Prostate gland (tissue), 2 donors: ENCODE measurements around the gene BPTF. TPM values are rescaled to one million over a fixed set of nuclear protein-coding genes. Genes with fewer than 3 reads are reported as not detected.
"Not testable (repeated sequence)": the region's sequence is repeated elsewhere in the genome, so short reads cannot be mapped to it uniquely, and the experiment has no call there.

Experiments
- DNase-seq: peaks from one replicate; pipeline ENCODE4 v3.0.0-alpha.2; 2019; ENCODE audit warnings: low spot score
- H3K27ac ChIP-seq, 2 donors: fragments of 200-600 bp; sonication (generic); 2 replicates each; pipeline ENCODE4 v1.5.1; 2017 to 2019
- H3K27me3 ChIP-seq: fragments of 200-600 bp; sonication (generic); replicated peaks from 2 replicates; pipeline ENCODE4 v1.5.1; 2019; ENCODE audit not compliant: insufficient read depth
- H3K36me3 ChIP-seq, 2 donors: fragments of 200-600 bp; sonication (generic); 1 replicate in 1 of 2; 2 replicates in 1 of 2; pipeline versions ENCODE4 v1.5.1 to v1.8.1; 2017 to 2019
- H3K4me1 ChIP-seq: fragments of 200-600 bp; sonication (generic); replicated peaks from 2 replicates; pipeline ENCODE4 v1.5.1; 2019
- H3K4me3 ChIP-seq, 2 donors: fragments of 200-600 bp; sonication (generic); 2 replicates each; pipeline ENCODE4 v1.5.1; 2017 to 2019
- H3K9me3 ChIP-seq: fragments of 200-600 bp; sonication (generic); 2 replicates; pipeline ENCODE4 v1.5.1; 2017
- POLR2A ChIP-seq: fragments of 450-650 bp; IDR thresholded peaks from one replicate; pipeline ENCODE4 v1.6.1; 2016; ENCODE audit warnings: antibody characterized with exemption, mild to moderate bottlenecking
- POLR2AphosphoS5 ChIP-seq: sonication (generic); formaldehyde crosslinking; IDR thresholded peaks from one replicate; pipeline ENCODE4 v1.6.1; 2017; ENCODE audit warnings: antibody characterized with exemption
- WGBS: methylation state at CpG from one replicate; pipeline ENCODE4 v1.1.5; 2018; 5-methylcytosine and 5-hydroxymethylcytosine counted together
- intact Hi-C: fragments of 100-400 bp; cut with DNase I; formaldehyde crosslinking; loops from one replicate; pipeline ENCODE4 v1.14.2; 2022
- total RNA-seq, 2 donors: library from RNA; depleted of rRNA; stranded (reverse); fragments of >200 nt; gene quantifications; one replicate each; pipeline ENCODE4 v1.1.0, GENCODE V29; 2016
- TF ChIP-seq, protein P1 (sequence below), 4 experiments: fragments of 200-600 bp in 2 of 4; fragments of 450-650 bp in 2 of 4; sonication (generic) in 2 of 4; IDR thresholded peaks; 1 replicate in 3 of 4; 2 replicates in 1 of 4; pipeline ENCODE4 v1.5.1; 2016 to 2019; ENCODE audit warnings: antibody characterized with exemption in 4 of 4, mild to moderate bottlenecking in 2 of 4, moderate library complexity in 2 of 4

The BPTF gene
- total RNA-seq, 2 donors from 2014 or later, result 70.5 to 138 TPM

DNA sequence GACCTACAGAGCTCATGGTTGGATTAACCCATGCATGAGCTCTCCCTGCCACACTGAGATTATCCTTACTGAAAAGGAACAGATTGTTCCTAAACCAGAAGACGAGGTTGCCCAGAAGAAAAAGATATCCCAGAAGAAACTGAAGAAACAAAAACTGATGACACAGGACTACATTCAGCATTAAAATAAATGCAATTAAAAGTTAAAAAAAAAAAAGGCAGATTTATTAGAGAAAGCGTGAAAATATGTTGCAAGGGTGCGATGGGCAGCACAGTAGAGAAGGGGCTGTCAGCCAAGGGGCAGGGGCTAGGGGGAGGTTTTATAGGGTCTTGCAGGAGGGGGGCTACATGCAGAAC is 40.2 kb upstream of the BPTF start:
- Histone ChIP-seq H3K27me3 (no peaks in the 10 kb centered on the region), H3K4me1 (no peaks in the 10 kb centered on the region), H3K4me3 (no peak overlapping the region), H3K36me3 (no peaks in the 10 kb centered on the region), H3K9me3 (no peaks in the 10 kb centered on the region), H3K27ac (no peak overlapping the region)
- TF ChIP-seq POLR2A (no peak), POLR2AphosphoS5 (no peak)
- TF ChIP-seq, protein P1, sequence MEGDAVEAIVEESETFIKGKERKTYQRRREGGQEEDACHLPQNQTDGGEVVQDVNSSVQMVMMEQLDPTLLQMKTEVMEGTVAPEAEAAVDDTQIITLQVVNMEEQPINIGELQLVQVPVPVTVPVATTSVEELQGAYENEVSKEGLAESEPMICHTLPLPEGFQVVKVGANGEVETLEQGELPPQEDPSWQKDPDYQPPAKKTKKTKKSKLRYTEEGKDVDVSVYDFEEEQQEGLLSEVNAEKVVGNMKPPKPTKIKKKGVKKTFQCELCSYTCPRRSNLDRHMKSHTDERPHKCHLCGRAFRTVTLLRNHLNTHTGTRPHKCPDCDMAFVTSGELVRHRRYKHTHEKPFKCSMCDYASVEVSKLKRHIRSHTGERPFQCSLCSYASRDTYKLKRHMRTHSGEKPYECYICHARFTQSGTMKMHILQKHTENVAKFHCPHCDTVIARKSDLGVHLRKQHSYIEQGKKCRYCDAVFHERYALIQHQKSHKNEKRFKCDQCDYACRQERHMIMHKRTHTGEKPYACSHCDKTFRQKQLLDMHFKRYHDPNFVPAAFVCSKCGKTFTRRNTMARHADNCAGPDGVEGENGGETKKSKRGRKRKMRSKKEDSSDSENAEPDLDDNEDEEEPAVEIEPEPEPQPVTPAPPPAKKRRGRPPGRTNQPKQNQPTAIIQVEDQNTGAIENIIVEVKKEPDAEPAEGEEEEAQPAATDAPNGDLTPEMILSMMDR (IDR thresholded peaks at IDR 0.05), result no peak
- WGBS, result 92% methylated on average over 3 of the region's 3 CpGs
- no peak for DNase-seq
- intact Hi-C loops, result no loop called here

DNA sequence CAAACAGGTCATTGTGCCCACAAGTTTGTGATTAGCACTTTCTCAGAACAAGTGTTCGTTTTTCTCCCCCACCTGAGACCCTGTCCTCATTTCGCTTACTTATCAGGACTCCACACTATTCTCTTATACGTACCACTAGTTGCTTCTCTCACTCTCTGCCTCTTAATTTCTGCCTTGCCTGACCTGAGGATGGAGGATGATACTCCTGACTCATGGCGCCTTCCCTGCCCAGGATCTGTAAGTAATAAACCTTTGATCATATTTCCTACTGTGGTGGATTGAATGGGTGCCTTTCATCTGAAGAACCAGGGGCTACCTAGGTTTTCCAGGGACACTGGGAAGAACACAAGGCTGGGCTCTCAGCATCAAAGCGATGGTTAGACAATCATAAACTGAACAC is 39.8 kb upstream of the BPTF start:
- WGBS, result 89% methylated on average over 5 of the region's 5 CpGs
- Histone ChIP-seq H3K27me3 (no peaks in the 10 kb centered on the region), H3K4me3 (no peak overlapping the region), H3K4me1 (no peaks in the 10 kb centered on the region), H3K27ac (no peak overlapping the region), H3K9me3 (no peaks in the 10 kb centered on the region), H3K36me3 (no peaks in the 10 kb centered on the region)
- intact Hi-C loops, result no loop called here
- TF ChIP-seq POLR2AphosphoS5 (no peak), POLR2A (no peak)
- TF ChIP-seq, protein P1 (IDR thresholded peaks at IDR 0.05), result no peak
- DNase-seq, result no peak

DNA sequence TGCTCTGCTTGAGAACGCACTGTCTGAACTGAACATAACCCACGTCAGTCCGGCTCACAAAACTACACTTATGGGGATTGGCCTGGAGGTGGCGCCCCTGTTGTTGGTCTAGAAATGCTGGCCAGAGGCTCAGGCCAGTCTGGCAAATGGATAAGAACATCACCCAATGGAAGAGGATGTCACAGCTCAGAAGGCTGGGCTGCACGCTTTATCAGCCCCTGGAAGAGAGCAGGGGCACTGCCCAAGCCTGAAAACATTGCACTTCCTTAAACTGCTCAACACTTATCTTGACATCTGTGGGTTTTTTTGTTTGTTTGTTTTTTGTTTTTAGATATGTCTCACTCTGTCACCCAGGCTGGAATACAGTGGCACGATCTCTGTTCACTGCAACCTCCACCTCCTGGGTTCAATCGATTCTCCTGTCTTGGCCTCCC is 24.8 kb upstream of the BPTF start:
- intact Hi-C loops, result no loop called here
- Histone ChIP-seq H3K27me3 (no peaks in the 10 kb centered on the region), H3K4me1 (no peaks in the 10 kb centered on the region), H3K27ac (no peak overlapping the region), H3K9me3 (no peaks in the 10 kb centered on the region), H3K4me3 (no peak overlapping the region), H3K36me3 (no peaks in the 10 kb centered on the region)
- no peak for TF ChIP-seq POLR2A
- TF ChIP-seq POLR2AphosphoS5, result peak; percentile 27
- TF ChIP-seq, protein P1 (IDR thresholded peaks at IDR 0.05), result peak in 3 of 4 experiments; percentile 10 to 54 (median 35)
- WGBS, result 57% methylated on average over 7 of the region's 7 CpGs
- DNase-seq, result peak; percentile 57

DNA sequence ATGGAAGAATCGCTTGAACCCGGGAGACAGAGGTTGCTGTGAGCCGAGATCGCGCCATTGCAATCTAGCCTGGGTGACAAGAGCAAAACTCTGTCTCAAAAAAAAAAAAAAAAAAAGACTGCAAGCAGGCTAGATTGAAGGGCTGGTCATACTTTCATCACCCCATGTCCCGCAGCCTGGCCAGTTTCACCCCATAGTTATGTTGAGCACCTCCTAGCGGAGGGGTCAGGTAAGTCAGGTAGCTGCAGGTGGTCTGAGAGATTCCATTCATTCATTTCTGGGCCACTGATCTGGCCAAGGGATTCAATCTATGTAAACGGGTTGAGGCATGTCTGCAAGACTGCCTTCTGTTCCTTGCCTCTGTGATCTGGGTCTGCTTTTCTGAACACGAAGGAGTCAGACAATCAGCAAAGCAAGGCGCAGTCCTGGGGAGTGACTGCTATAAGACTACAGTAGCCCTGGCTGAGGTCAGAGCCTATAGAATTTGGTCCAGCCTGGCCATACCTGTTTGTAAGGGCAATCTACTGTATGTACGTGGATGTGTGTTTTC is 23.6 kb upstream of the BPTF start:
- TF ChIP-seq, protein P1 (IDR thresholded peaks at IDR 0.05), result no peak
- TF ChIP-seq POLR2AphosphoS5 (no peak), POLR2A (no peak)
- Histone ChIP-seq H3K27ac (no peak overlapping the region), H3K4me3 (no peak overlapping the region), H3K9me3 (no peaks in the 10 kb centered on the region), H3K27me3 (no peaks in the 10 kb centered on the region), H3K4me1 (no peaks in the 10 kb centered on the region), H3K36me3 (no peaks in the 10 kb centered on the region)
- DNase-seq, result no peak
- intact Hi-C loops, result no loop called here
- WGBS, result 80% methylated on average over 11 of the region's 11 CpGs

DNA sequence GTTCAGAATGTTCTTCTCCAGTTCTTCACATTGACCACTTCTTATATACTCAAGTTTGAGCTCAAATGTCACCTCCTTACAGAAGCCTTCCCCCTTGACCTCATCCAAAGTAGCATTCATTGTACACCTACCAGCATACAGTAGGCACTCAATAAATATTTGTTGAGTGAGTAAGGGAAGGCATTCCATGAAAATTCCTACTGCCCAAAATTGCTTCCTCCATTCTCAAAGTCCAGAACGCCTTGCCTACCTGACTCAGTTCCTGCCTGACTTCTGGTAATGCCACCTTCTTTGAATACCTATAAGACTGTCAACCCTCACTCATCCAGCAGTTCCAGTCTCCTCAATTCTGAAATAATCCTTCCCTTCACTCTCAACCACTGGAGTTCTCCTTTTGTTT is 14.8 kb upstream of the BPTF start:
- H3K27ac ChIP-seq, result no peak overlapping the region
- H3K27me3 ChIP-seq, result no peaks in the 10 kb centered on the region
- no peak for TF ChIP-seq POLR2AphosphoS5
- TF ChIP-seq POLR2A, result no peak
- TF ChIP-seq, protein P1 (IDR thresholded peaks at IDR 0.05), result no peak
- H3K4me1 ChIP-seq, result no peaks in the 10 kb centered on the region
- no peak for DNase-seq
- no peaks in the 10 kb centered on the region for H3K9me3 ChIP-seq
- intact Hi-C loops, result no loop called here
- no peaks in the 10 kb centered on the region for H3K36me3 ChIP-seq
- no peak overlapping the region for H3K4me3 ChIP-seq
- 90% methylated on average over 1 of the region's 1 CpG for whole genome bisulfite sequencing

DNA sequence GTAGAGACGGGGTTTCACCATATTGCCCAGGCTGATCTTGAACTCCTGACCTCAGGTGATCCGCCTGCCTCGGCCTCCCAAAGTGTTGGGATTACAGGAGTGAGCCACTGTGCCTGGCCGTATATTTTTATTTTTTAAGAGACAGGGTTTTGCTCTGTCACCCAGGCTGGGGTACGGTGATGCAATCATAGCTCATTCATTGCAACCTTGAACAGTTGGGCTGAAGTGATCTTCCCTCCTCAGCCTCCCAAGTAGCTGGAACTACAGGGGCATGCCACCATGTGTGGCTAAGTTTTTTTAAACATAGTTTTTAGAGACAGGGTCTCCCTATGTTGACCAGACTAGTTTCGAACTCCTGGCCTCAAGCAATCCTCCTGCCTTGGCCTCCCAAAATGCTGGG is 12.9 kb upstream of the BPTF start:
- DNase-seq, H3K9me3 ChIP-seq, H3K36me3 ChIP-seq, H3K4me1 ChIP-seq, H3K27ac ChIP-seq, intact Hi-C loops, H3K4me3 ChIP-seq, H3K27me3 ChIP-seq: not testable (repeated sequence)
- 94% methylated on average over 6 of the region's 6 CpGs for WGBS
